Caco-2 (cell line): ENCODE measurements around the gene SH2D4B. TPM values are rescaled to one million over a fixed set of nuclear protein-coding genes. Genes with fewer than 3 reads are reported as not detected.

ENCODE experiments used
- BruUV-seq: library from RNA; stranded (reverse); fragments of 400-500 nt; replicated peaks from 2 replicates; lab custom pipeline; 2021; lab: Mats Ljungman, UMichigan
- CTCF ChIA-PET: fragments of 300-600 bp; sonication (Branson Sonifier 250); formaldehyde crosslinking; loops from one replicate; lab custom pipeline; 2022; ENCODE audit warnings: antibody characterized with exemption; lab: Charles Lee
- POLR2A ChIA-PET: fragments of 300-600 bp; sonication (Branson Sonifier 250); formaldehyde crosslinking; loops from one replicate; lab custom pipeline; 2022; ENCODE audit warnings: antibody characterized with exemption; lab: Charles Lee
- DNase-seq, 2 experiments: peaks; one replicate each; pipeline versions ENCODE4 v3.0.0 to v3.0.0-alpha.2; 2020 to 2022
- H3K27me3 ChIP-seq: replicated peaks from 2 replicates; pipeline ENCODE4 v1.6.0; 2011; ENCODE audit warnings: low read length; ENCODE audit not compliant: control insufficient read depth, insufficient read depth
- H3K36me3 ChIP-seq: 2 replicates; pipeline ENCODE4 v1.5.1; 2011; ENCODE audit warnings: low read length; ENCODE audit not compliant: control insufficient read depth, insufficient read depth
- H3K4me1 ChIP-seq: fragments of 250-450 bp; sonication (Bioruptor Pico); 2 replicates; pipeline ENCODE4 v1.5.1; 2020; ENCODE audit warnings: mild to moderate bottlenecking
- H3K4me3 ChIP-seq: 2 replicates; pipeline ENCODE4 v1.5.1; 2011; ENCODE audit warnings: low read depth, mild to moderate bottlenecking, control low read depth, low read length
- H3K9me3 ChIP-seq: fragments of 250-450 bp; sonication (Bioruptor Pico); 2 replicates; pipeline ENCODE4 v1.5.1; 2020; ENCODE audit warnings: mild to moderate bottlenecking, moderate library complexity
- H3K27ac Mint-ChIP-seq: one replicate; pipeline ENCODE4 v1.8.0; 2022; ENCODE audit warnings: mixed read lengths; ENCODE audit not compliant: unreplicated experiment
- H3K27me3 Mint-ChIP-seq: one replicate; pipeline ENCODE4 v1.8.0; 2022; ENCODE audit warnings: mixed read lengths; ENCODE audit not compliant: insufficient read depth, unreplicated experiment
- H3K36me3 Mint-ChIP-seq: one replicate; pipeline ENCODE4 v1.8.0; 2022; ENCODE audit warnings: mild to moderate bottlenecking, mixed read lengths; ENCODE audit not compliant: insufficient read depth, unreplicated experiment
- H3K4me1 Mint-ChIP-seq: one replicate; pipeline ENCODE4 v1.8.0; 2022; ENCODE audit warnings: low read depth, mixed read lengths; ENCODE audit not compliant: unreplicated experiment
- H3K4me3 Mint-ChIP-seq: one replicate; pipeline ENCODE4 v1.8.0; 2022; ENCODE audit warnings: mild to moderate bottlenecking, moderate library complexity, mixed read lengths; ENCODE audit not compliant: unreplicated experiment
- H3K9me3 Mint-ChIP-seq: one replicate; pipeline ENCODE4 v1.8.0; 2022; ENCODE audit warnings: mixed read lengths; ENCODE audit not compliant: unreplicated experiment
- CTCF ChIP-seq, 2 experiments: fragments of 200-600 bp in 1 of 2; IDR thresholded peaks; 1 replicate in 1 of 2; 2 replicates in 1 of 2; pipeline versions ENCODE4 v1.5.1 to v1.8.0; 2011 to 2022; ENCODE audit warnings: antibody characterized with exemption in 1 of 2, control low read depth in 1 of 2, inconsistent platforms in 1 of 2, low read depth in 1 of 2, low read length in 1 of 2, mild to moderate bottlenecking in 1 of 2, moderate library complexity in 1 of 2; ENCODE audit not compliant: insufficient read depth in 1 of 2, severe bottlenecking in 1 of 2, unreplicated experiment in 1 of 2
- intact Hi-C: fragments of 100-400 bp; cut with micrococcal nuclease; formaldehyde crosslinking; loops from one replicate; pipeline ENCODE4 v1.10.0; 2022; ENCODE audit not compliant: unreplicated experiment
- total RNA-seq: library from RNA; stranded (reverse); gene quantifications from 2 replicates; pipeline ENCODE4 v1.2.3, GENCODE V29; 2022

The SH2D4B gene
- total RNA-seq, 1 experiment from 2014 or later = 0.23 TPM

- intact Hi-C loops = no loop called here
- ChIA-PET CTCF (no interaction called here), POLR2A (no interaction called here)
- Histone ChIP-seq H3K4me3 (no peak overlapping the region), H3K9me3 (no peaks in the 10 kb centered on the region), H3K36me3 (no peaks in the 10 kb centered on the region), H3K4me1 (no peaks in the 10 kb centered on the region), H3K27me3 (no peaks in the 10 kb centered on the region)
- TF ChIP-seq CTCF (IDR thresholded peaks at IDR 0.05; ENCODE audit: insufficient read depth in 1 of 2, low read depth in 1 of 2, low read length in 1 of 2, severe bottlenecking in 1 of 2, unreplicated experiment in 1 of 2) = no peak
- Mint-ChIP-seq H3K27me3 (no peaks in the 10 kb centered on the region), H3K36me3 (no peaks in the 10 kb centered on the region), H3K4me1 (no peaks in the 10 kb centered on the region), H3K27ac (no peak overlapping the region), H3K4me3 (no peak overlapping the region), H3K9me3 (no peaks in the 10 kb centered on the region)
- no peak for DNase-seq
- no TSS peak for BruUV-seq
These were observed 33.6 kb downstream of the SH2D4B start for GRCh38 chr10:80571352-80571751.

GRCh38 chr10:80579181-80579763 is 41.6 kb downstream of the SH2D4B start:
- H3K36me3 ChIP-seq = no peaks in the 10 kb centered on the region; the same call in 1 of the 2 replicates
- POLR2A ChIA-PET = no interaction called here
- Mint-ChIP-seq H3K36me3 (no peaks in the 10 kb centered on the region), H3K4me3 (no peak overlapping the region), H3K4me1 (no peaks in the 10 kb centered on the region), H3K27ac (no peak overlapping the region), H3K9me3 (no peaks in the 10 kb centered on the region), H3K27me3 (peaks cover 6% of the 10 kb centered on the region)
- H3K4me1 ChIP-seq = no peaks in the 10 kb centered on the region
- no TSS peak for BruUV-seq
- no peaks in the 10 kb centered on the region for H3K9me3 ChIP-seq
- H3K4me3 ChIP-seq = no peak overlapping the region
- DNase-seq = no peak
- intact Hi-C loops = no loop called here
- TF ChIP-seq CTCF (IDR thresholded peaks at IDR 0.05; ENCODE audit: insufficient read depth in 1 of 2, low read depth in 1 of 2, low read length in 1 of 2, severe bottlenecking in 1 of 2, unreplicated experiment in 1 of 2) = no peak
- no peaks in the 10 kb centered on the region for H3K27me3 ChIP-seq
- CTCF ChIA-PET = no interaction called here

GRCh38 chr10:80579849-80580637 is 42.3 kb downstream of the SH2D4B start:
- no TSS peak for BruUV-seq
- no peaks in the 10 kb centered on the region for H3K27me3 ChIP-seq
- H3K4me1 ChIP-seq = no peaks in the 10 kb centered on the region
- Mint-ChIP-seq H3K9me3 (no peaks in the 10 kb centered on the region), H3K4me1 (no peaks in the 10 kb centered on the region), H3K27me3 (peaks cover 6% of the 10 kb centered on the region), H3K4me3 (no peak overlapping the region), H3K27ac (no peak overlapping the region), H3K36me3 (no peaks in the 10 kb centered on the region)
- no peak for DNase-seq
- H3K36me3 ChIP-seq = no peaks in the 10 kb centered on the region; the same call in 1 of the 2 replicates
- intact Hi-C loops = no loop called here
- H3K4me3 ChIP-seq = no peak overlapping the region
- ChIA-PET CTCF (no interaction called here), POLR2A (no interaction called here)
- no peaks in the 10 kb centered on the region for H3K9me3 ChIP-seq
- TF ChIP-seq CTCF (IDR thresholded peaks at IDR 0.05; ENCODE audit: insufficient read depth in 1 of 2, low read depth in 1 of 2, low read length in 1 of 2, severe bottlenecking in 1 of 2, unreplicated experiment in 1 of 2) = no peak
